ENCODE results near the gene SLC52A1.
A peak's percentile ranks its signal among the peaks of the same experiment; 100 is the strongest.

Gene SLC52A1

GRCh38 chr17:5044630-5045029 lies 9.4 kb upstream of the SLC52A1 start:
- no peaks in the 10 kb centered on the region for H3F3A ChIP-seq (ENCODE audit: insufficient read depth, low read length)
- no peak overlapping the region for H3K9ac ChIP-seq (ENCODE audit: low read length)
- H3K79me2 ChIP-seq (ENCODE audit: insufficient read depth, low read length): no peaks in the 10 kb centered on the region
- H3K4me2 ChIP-seq (ENCODE audit: low read length): no peak overlapping the region
- TF ChIP-seq EZH2 (IDR thresholded peaks at IDR 0.05; ENCODE audit: borderline replicate concordance, low read length): no peak
- TF ChIP-seq, protein P1, sequence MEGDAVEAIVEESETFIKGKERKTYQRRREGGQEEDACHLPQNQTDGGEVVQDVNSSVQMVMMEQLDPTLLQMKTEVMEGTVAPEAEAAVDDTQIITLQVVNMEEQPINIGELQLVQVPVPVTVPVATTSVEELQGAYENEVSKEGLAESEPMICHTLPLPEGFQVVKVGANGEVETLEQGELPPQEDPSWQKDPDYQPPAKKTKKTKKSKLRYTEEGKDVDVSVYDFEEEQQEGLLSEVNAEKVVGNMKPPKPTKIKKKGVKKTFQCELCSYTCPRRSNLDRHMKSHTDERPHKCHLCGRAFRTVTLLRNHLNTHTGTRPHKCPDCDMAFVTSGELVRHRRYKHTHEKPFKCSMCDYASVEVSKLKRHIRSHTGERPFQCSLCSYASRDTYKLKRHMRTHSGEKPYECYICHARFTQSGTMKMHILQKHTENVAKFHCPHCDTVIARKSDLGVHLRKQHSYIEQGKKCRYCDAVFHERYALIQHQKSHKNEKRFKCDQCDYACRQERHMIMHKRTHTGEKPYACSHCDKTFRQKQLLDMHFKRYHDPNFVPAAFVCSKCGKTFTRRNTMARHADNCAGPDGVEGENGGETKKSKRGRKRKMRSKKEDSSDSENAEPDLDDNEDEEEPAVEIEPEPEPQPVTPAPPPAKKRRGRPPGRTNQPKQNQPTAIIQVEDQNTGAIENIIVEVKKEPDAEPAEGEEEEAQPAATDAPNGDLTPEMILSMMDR (IDR thresholded peaks at IDR 0.05; ENCODE audit: low read length): no peak
- no peak overlapping the region for H2AFZ ChIP-seq (ENCODE audit: low read length)
- no peaks in the 10 kb centered on the region for H3K36me3 ChIP-seq (ENCODE audit: insufficient read depth, low read length)
- no peaks in the 10 kb centered on the region for H3K9me3 ChIP-seq (ENCODE audit: low read length)
- H3K27me3 ChIP-seq (ENCODE audit: insufficient read depth, low read length): no peaks in the 10 kb centered on the region
- H4K20me1 ChIP-seq (ENCODE audit: insufficient read depth, low read length): no peaks in the 10 kb centered on the region
- no peak overlapping the region for H3K4me3 ChIP-seq (ENCODE audit: low read depth, low read length, poor library complexity, severe bottlenecking)
- H3K27ac ChIP-seq (ENCODE audit: low read depth, low read length, poor library complexity, severe bottlenecking): no peak overlapping the region
- peaks cover 7% of the 10 kb centered on the region for H3K4me1 ChIP-seq (ENCODE audit: insufficient read depth, low read length, severe bottlenecking)
- no peaks in the 10 kb centered on the region for H3K9me2 ChIP-seq (ENCODE audit: low read depth, low read length)

- Histone ChIP-seq H3K4me3 (ENCODE audit: low read depth, low read length, poor library complexity, severe bottlenecking) (no peak overlapping the region), H4K20me1 (ENCODE audit: insufficient read depth, low read length) (no peaks in the 10 kb centered on the region), H3K79me2 (ENCODE audit: insufficient read depth, low read length) (no peaks in the 10 kb centered on the region), H3K27ac (ENCODE audit: low read depth, low read length, poor library complexity, severe bottlenecking) (no peak overlapping the region), H3K9me3 (ENCODE audit: low read length) (no peaks in the 10 kb centered on the region), H2AFZ (ENCODE audit: low read length) (no peak overlapping the region), H3K9me2 (ENCODE audit: low read depth, low read length) (no peaks in the 10 kb centered on the region), H3K27me3 (ENCODE audit: insufficient read depth, low read length) (no peaks in the 10 kb centered on the region), H3K36me3 (ENCODE audit: insufficient read depth, low read length) (no peaks in the 10 kb centered on the region), H3K9ac (ENCODE audit: low read length) (no peak overlapping the region), H3K4me1 (ENCODE audit: insufficient read depth, low read length, severe bottlenecking) (no peaks in the 10 kb centered on the region), H3K4me2 (ENCODE audit: low read length) (no peak overlapping the region), H3F3A (ENCODE audit: insufficient read depth, low read length) (no peaks in the 10 kb centered on the region)
- TF ChIP-seq, protein P1 (IDR thresholded peaks at IDR 0.05; ENCODE audit: low read length): peak; percentile 9; the same call in 1 of the 2 replicates
- no peak for TF ChIP-seq EZH2 (IDR thresholded peaks at IDR 0.05; ENCODE audit: borderline replicate concordance, low read length)
Measured at GRCh38 chr17:5043524-5043923, 8.3 kb upstream of the SLC52A1 start.

GRCh38 chr17:5042157-5043022 lies 7.2 kb upstream of the SLC52A1 start:
- no peaks in the 10 kb centered on the region for H3K79me2 ChIP-seq (ENCODE audit: insufficient read depth, low read length)
- no peaks in the 10 kb centered on the region for H3K9me3 ChIP-seq (ENCODE audit: low read length)
- no peak overlapping the region for H2AFZ ChIP-seq (ENCODE audit: low read length)
- no peaks in the 10 kb centered on the region for H3K4me1 ChIP-seq (ENCODE audit: insufficient read depth, low read length, severe bottlenecking)
- no peak overlapping the region for H3K4me2 ChIP-seq (ENCODE audit: low read length)
- no peak overlapping the region for H3K4me3 ChIP-seq (ENCODE audit: low read depth, low read length, poor library complexity, severe bottlenecking)
- H3K27me3 ChIP-seq (ENCODE audit: insufficient read depth, low read length): no peaks in the 10 kb centered on the region
- no peak overlapping the region for H3K9ac ChIP-seq (ENCODE audit: low read length)
- no peaks in the 10 kb centered on the region for H3K9me2 ChIP-seq (ENCODE audit: low read depth, low read length)
- no peaks in the 10 kb centered on the region for H4K20me1 ChIP-seq (ENCODE audit: insufficient read depth, low read length)
- TF ChIP-seq, protein P1 (IDR thresholded peaks at IDR 0.05; ENCODE audit: low read length): no peak
- no peak for TF ChIP-seq EZH2 (IDR thresholded peaks at IDR 0.05; ENCODE audit: borderline replicate concordance, low read length)
- no peak overlapping the region for H3K27ac ChIP-seq (ENCODE audit: low read depth, low read length, poor library complexity, severe bottlenecking)
- no peaks in the 10 kb centered on the region for H3K36me3 ChIP-seq (ENCODE audit: insufficient read depth, low read length)
- H3F3A ChIP-seq (ENCODE audit: insufficient read depth, low read length): no peaks in the 10 kb centered on the region
